ENCODE data around the gene EFHC1. TPM values are rescaled to one million over a fixed set of nuclear protein-coding genes. Genes with fewer than 3 reads are reported as not detected.

The EFHC1 gene
- total RNA-seq, 1 experiment from 2014 or later = 13.2 TPM

DNA sequence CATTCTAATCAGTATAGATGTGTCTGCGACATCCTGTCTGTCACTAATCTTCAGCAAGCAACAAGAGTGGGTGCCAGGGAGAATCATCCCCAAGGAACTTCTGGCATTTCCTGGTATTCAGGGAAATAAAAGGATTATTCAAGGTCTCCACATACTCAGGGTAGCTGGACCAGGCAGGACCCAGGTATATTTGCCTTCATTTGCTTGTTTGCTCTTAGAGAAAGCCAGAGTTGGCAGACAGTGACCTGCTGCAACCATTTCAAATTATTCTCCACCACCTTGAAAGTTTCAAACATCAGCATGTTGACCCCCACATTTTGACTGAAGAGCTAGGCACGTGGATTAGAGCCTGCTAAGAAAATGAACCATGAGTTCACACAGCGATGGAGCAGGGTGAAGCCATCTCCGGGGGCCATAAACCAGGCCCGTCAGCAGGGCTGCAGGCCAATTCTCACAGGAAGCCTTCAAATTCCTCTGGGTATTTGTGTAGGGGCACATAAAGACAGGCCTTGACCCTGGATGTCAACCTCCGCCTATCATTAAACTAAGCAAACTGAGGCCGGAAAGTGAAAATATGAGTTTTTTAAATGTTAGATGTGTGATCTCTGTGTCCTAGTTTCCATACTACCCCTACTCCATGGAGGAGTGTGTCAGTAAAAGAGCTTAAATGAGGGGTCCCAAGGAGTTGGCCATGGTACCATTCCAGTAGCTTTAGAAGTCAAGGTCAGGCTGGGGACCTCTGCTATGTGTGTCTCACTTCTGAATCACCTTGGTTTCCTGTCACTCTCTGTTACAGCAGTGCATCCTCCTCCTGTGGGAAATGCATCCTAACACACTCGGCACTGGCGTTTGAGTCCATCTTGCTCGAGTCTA, 123.8 kb downstream of the EFHC1 start:
- Histone ChIP-seq H3K23me2 (ENCODE audit: insufficient read length, low read depth, low read length, poor library complexity, severe bottlenecking) (no peaks in the 10 kb centered on the region), H3K4me1 (ENCODE audit: insufficient read depth, low read length) (peaks cover 15% of the 10 kb centered on the region), H4K8ac (replicated peaks; ENCODE audit: insufficient read length, low read depth, low read length) (no peak overlapping the region), H3K14ac (ENCODE audit: insufficient read depth, low read length) (no peak overlapping the region), H3K9ac (ENCODE audit: extremely low read depth, insufficient read length, low read length) (no peak overlapping the region), H4K91ac (ENCODE audit: insufficient read length, low read depth, low read length) (no peak overlapping the region), H3K79me2 (ENCODE audit: insufficient read depth, low read length) (peaks cover 10% of the 10 kb centered on the region; the same call in 1 of the 2 replicates), H4K5ac (ENCODE audit: insufficient read length, low read depth, low read length) (no peak overlapping the region), H3K18ac (ENCODE audit: insufficient read length, low read depth, low read length) (no peak overlapping the region), H2AFZ (ENCODE audit: low read length) (no peak overlapping the region), H2BK15ac (ENCODE audit: low read depth, low read length) (no peak overlapping the region), H2BK20ac (ENCODE audit: low read depth, low read length, poor library complexity, severe bottlenecking) (no peak overlapping the region), H4K20me1 (ENCODE audit: control insufficient read depth, insufficient read depth, insufficient read length) (no peaks in the 10 kb centered on the region), H3K23ac (ENCODE audit: insufficient read length, low read depth, low read length) (no peak overlapping the region), H3K4me2 (ENCODE audit: insufficient read depth, insufficient read length, low read length) (no peak overlapping the region), H3K56ac (ENCODE audit: insufficient read length, low read depth, low read length) (no peak overlapping the region), H2BK120ac (ENCODE audit: low read depth, low read length, poor library complexity, severe bottlenecking) (no peak overlapping the region), H2BK5ac (ENCODE audit: insufficient read length, low read length) (no peak overlapping the region), H3K27me3 (ENCODE audit: insufficient read depth, low read length) (no peaks in the 10 kb centered on the region), H2AK5ac (ENCODE audit: insufficient read length, low read length) (no peak overlapping the region), H3K4ac (ENCODE audit: low read depth, low read length) (no peak overlapping the region), H3K27ac (ENCODE audit: insufficient read length, low read depth, low read length) (peak overlapping the region; percentile 11), H3K9me3 (ENCODE audit: control insufficient read depth, low read depth, low read length) (no peaks in the 10 kb centered on the region), H2BK12ac (ENCODE audit: insufficient read length, low read depth, low read length) (no peak overlapping the region), H3T11ph (ENCODE audit: low read length) (no peak overlapping the region), H3K79me1 (ENCODE audit: insufficient read depth, low read depth, low read length, poor library complexity, severe bottlenecking) (no peaks in the 10 kb centered on the region)
- TF ChIP-seq, protein P1, sequence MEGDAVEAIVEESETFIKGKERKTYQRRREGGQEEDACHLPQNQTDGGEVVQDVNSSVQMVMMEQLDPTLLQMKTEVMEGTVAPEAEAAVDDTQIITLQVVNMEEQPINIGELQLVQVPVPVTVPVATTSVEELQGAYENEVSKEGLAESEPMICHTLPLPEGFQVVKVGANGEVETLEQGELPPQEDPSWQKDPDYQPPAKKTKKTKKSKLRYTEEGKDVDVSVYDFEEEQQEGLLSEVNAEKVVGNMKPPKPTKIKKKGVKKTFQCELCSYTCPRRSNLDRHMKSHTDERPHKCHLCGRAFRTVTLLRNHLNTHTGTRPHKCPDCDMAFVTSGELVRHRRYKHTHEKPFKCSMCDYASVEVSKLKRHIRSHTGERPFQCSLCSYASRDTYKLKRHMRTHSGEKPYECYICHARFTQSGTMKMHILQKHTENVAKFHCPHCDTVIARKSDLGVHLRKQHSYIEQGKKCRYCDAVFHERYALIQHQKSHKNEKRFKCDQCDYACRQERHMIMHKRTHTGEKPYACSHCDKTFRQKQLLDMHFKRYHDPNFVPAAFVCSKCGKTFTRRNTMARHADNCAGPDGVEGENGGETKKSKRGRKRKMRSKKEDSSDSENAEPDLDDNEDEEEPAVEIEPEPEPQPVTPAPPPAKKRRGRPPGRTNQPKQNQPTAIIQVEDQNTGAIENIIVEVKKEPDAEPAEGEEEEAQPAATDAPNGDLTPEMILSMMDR (conservative IDR thresholded peaks at IDR 0.05) = no peak
- DNase-seq = no peak
- Mint-ChIP-seq H3K4me1 (peaks cover 48 to 58% of the 10 kb centered on the region in 2 experiments), H3K4me3 (no peak overlapping the region), H3K36me3 (ENCODE audit: insufficient read depth in 1 of 3, low read depth in 3 of 3) (no peaks in the 10 kb centered on the region), H3K27me3 (ENCODE audit: low read depth) (no peaks in the 10 kb centered on the region), H3K9me3 (no peaks in the 10 kb centered on the region), H3K27ac (peak overlapping the region in 2 of 3 experiments; percentile 28 to 73; a peak in 4 of 7 replicates)
- no CpG with 5 or more reads among the region's 10 CpGs for WGBS (ENCODE audit: extremely low coverage, insufficient read length, low lambda C conversion rate)

Measured in H9 (cell line).